Neural progenitor cell (in vitro differentiated cells): ENCODE data around the gene CYTH1.

Experiments used
- CTCF ChIP-seq: fragments of 200-600 bp; sonication (generic); IDR thresholded peaks from 2 replicates; pipeline ENCODE4 v1.5.1; 2017; ENCODE audit warnings: antibody characterized with exemption, mild to moderate bottlenecking
- EZH2 ChIP-seq: fragments of 200-600 bp; sonication (generic); IDR thresholded peaks from 2 replicates; pipeline ENCODE4 v1.6.1; 2017; ENCODE audit warnings: antibody characterized with exemption, mild to moderate bottlenecking, moderate library complexity

DNA sequence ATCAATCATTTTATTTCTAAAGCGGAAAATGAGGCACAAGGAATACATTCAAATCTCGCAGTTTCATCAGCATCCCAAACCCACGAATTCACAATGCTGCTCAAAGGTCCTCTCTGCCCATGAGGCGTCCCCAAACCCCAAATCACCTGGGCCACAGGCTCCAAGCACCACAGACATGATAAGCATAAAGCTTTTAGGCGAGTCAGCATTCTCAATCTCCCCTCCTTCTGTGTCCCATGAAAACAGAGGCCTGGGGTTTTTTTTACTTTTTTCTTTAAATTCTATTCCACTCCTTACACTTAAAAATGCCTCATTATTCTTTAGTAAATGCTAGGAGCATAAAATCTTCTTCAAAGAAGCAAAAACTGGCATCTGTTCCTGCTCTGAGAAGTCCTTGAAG lies 55.0 kb downstream of the CYTH1 start:
- TF ChIP-seq CTCF (no peak), EZH2 (no peak)
